ENCODE results near the gene CIC. TPM values are rescaled to one million over a fixed set of nuclear protein-coding genes. Genes with fewer than 3 reads are reported as not detected.

CIC gene
- polyA plus RNA-seq, 3 donors, result 18.7 to 49.1 (median 33.3) TPM

- no peak overlapping the region for H3K27ac ChIP-seq (ENCODE audit: low read depth, low read length)
- 90 to 93% (median 90%) methylated on average over 27 of the region's 27 CpGs for WGBS, 3 donors
Measured at GRCh38 chr19:42292042-42292960, 23.2 kb downstream of the CIC start.

- no peak overlapping the region for H3K27ac ChIP-seq (ENCODE audit: low read depth, low read length)
- WGBS, 3 donors, result 88 to 93% (median 88%) methylated on average over 14 of the region's 14 CpGs
Measured at GRCh38 chr19:42292963-42293362, 23.9 kb downstream of the CIC start.

- no peak overlapping the region for H3K27ac ChIP-seq (ENCODE audit: low read depth, low read length)
- WGBS, 3 donors, result 72 to 83% (median 72%) methylated on average over 14 to 17 of the region's 17 CpGs
Measured at GRCh38 chr19:42293540-42293939, 24.5 kb downstream of the CIC start.

- WGBS, 3 donors, result 90 to 91% (median 90%) methylated on average over 13 to 15 of the region's 15 CpGs
- no peak overlapping the region for H3K27ac ChIP-seq (ENCODE audit: low read depth, low read length)
Measured at GRCh38 chr19:42293948-42294347, 24.9 kb downstream of the CIC start.

- 80 to 92% (median 83%) methylated on average over 19 to 24 of the region's 24 CpGs for WGBS, 3 donors
Measured at GRCh38 chr19:42294471-42295137, 25.6 kb downstream of the CIC start.

GRCh38 chr19:42295342-42295741 is 26.3 kb downstream of the CIC start:
- 60 to 75% (median 72%) methylated on average over 5 of the region's 5 CpGs for WGBS, 3 donors
- H3K27ac ChIP-seq (ENCODE audit: low read depth, low read length), result no peak overlapping the region

More at GRCh38 chr19:42294471-42295137, 25.6 kb downstream of the CIC start:
- no peak overlapping the region for H3K27ac ChIP-seq (ENCODE audit: low read depth, low read length)

GRCh38 chr19:42295831-42296525 is 26.9 kb downstream of the CIC start:
- WGBS, 3 donors, result 80 to 85% (median 82%) methylated on average over 6 of the region's 6 CpGs
- H3K27ac ChIP-seq (ENCODE audit: low read depth, low read length), result no peak overlapping the region

GRCh38 chr19:42297039-42297438 is 28.0 kb downstream of the CIC start:
- WGBS, 3 donors, result 88 to 91% (median 89%) methylated on average over 13 to 15 of the region's 15 CpGs
- no peak overlapping the region for H3K27ac ChIP-seq (ENCODE audit: low read depth, low read length)

GRCh38 chr19:42301646-42302203 is 32.7 kb downstream of the CIC start, which contains the start of gene PRR19:
TSS of gene PRR19 (plus strand) at chr19:42302132. CDS start at chr19:42309585, 7,453 bp downstream.
- 5 to 9% (median 8%) methylated on average over 20 to 21 of the region's 21 CpGs for WGBS, 3 donors
- no peak within 1 kb of the TSS for H3K27ac ChIP-seq (ENCODE audit: low read depth, low read length)

GRCh38 chr19:42303101-42303464 is 34.0 kb downstream of the CIC start:
- no peak overlapping the region for H3K27ac ChIP-seq (ENCODE audit: low read depth, low read length)
- 62 to 75% (median 69%) methylated on average over 11 of the region's 11 CpGs for WGBS, 3 donors

- WGBS, 3 donors, result 87 to 90% (median 88%) methylated on average over 8 of the region's 8 CpGs
Measured at GRCh38 chr19:42303876-42304275, 34.8 kb downstream of the CIC start.

GRCh38 chr19:42306646-42307045 is 37.6 kb downstream of the CIC start:
- 84 to 93% (median 90%) methylated on average over 18 to 22 of the region's 22 CpGs for WGBS, 3 donors
- H3K27ac ChIP-seq (ENCODE audit: low read depth, low read length), result no peak overlapping the region

More at GRCh38 chr19:42303876-42304275, 34.8 kb downstream of the CIC start:
- no peak overlapping the region for H3K27ac ChIP-seq (ENCODE audit: low read depth, low read length)

- 85 to 88% (median 86%) methylated on average over 14 of the region's 14 CpGs for WGBS, 3 donors
- no peak overlapping the region for H3K27ac ChIP-seq (ENCODE audit: low read depth, low read length)
Measured at GRCh38 chr19:42309686-42310085, 40.6 kb downstream of the CIC start.

- 67 to 72% (median 69%) methylated on average over 2 of the region's 2 CpGs for WGBS, 3 donors
- H3K27ac ChIP-seq (ENCODE audit: low read depth, low read length), result no peak overlapping the region
Measured at GRCh38 chr19:42311657-42312056, 42.6 kb downstream of the CIC start.

- H3K27ac ChIP-seq (ENCODE audit: low read depth, low read length), result no peak overlapping the region
- WGBS, 3 donors, result 78 to 88% (median 87%) methylated on average over 5 of the region's 5 CpGs
Measured at GRCh38 chr19:42312370-42312769, 43.3 kb downstream of the CIC start.

GRCh38 chr19:42313096-42313839 is 44.2 kb downstream of the CIC start, which contains the start of gene TMEM145:
TSS of gene TMEM145 (plus strand) at chr19:42313309. CDS start at chr19:42313377, 68 bp downstream.
- no peak within 1 kb of the TSS for H3K27ac ChIP-seq (ENCODE audit: low read depth, low read length)

GRCh38 chr19:42313840-42314755 is 45.0 kb downstream of the CIC start:
- 29 to 37% (median 30%) methylated on average over 26 of the region's 26 CpGs for WGBS, 3 donors
- no peak overlapping the region for H3K27ac ChIP-seq (ENCODE audit: low read depth, low read length)

More at GRCh38 chr19:42313096-42313839, 44.2 kb downstream of the CIC start, which contains the start of gene TMEM145:
- WGBS, 3 donors, result 1% methylated on average over 40 to 67 of the region's 67 CpGs
